NK-92 treated with Interleukin-12 subunit alpha and Interleukin-12 subunit beta, amount 100 ng/mL, for 24 hours (cell line): ENCODE results near the gene TRAT1.
"Not testable (repeated sequence)": the region's sequence is repeated elsewhere in the genome, so short reads cannot be mapped to it uniquely, and the experiment has no call there.

Experiments
- DNase-seq: peaks from one replicate; lab custom pipeline; 2025; lab: John Stamatoyannopoulos, UW

TRAT1 gene

GRCh38 chr3:108822123-108822897 lies at the start of gene TRAT1:
TRAT1 (plus strand) TSS chr3:108822786; CDS start chr3:108822928, 142 bp downstream.
- DNase-seq, result no peak

- DNase-seq, result no peak
Observed at GRCh38 chr3:108775649-108776048, 46.9 kb upstream of the TRAT1 start.

- no peak for DNase-seq
Observed at GRCh38 chr3:108779496-108779895, 43.1 kb upstream of the TRAT1 start.

GRCh38 chr3:108780235-108780634 lies 42.4 kb upstream of the TRAT1 start:
- no peak for DNase-seq

DNA sequence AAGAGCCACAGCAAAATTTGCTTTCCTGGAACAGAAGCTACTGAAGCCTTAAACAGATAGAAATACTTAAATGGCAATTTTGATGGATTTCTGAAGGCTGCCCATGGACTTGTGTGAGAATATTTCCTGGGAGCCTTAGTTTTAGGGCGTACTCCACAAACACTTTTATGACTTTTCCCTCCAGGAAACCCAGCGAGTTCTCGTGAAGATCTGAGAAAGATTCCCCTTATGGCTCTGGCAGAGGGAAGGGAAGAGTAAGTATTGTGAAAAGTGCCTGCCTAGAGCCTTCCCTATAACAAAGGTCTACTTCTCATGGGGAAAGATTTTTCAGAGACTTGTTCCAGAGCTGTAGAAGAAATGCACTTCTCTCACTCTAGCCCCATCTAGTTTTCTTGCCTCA lies 31.1 kb upstream of the TRAT1 start:
- DNase-seq, result no peak

- DNase-seq, result no peak
Observed at GRCh38 chr3:108804437-108804836, 18.1 kb upstream of the TRAT1 start.

DNA sequence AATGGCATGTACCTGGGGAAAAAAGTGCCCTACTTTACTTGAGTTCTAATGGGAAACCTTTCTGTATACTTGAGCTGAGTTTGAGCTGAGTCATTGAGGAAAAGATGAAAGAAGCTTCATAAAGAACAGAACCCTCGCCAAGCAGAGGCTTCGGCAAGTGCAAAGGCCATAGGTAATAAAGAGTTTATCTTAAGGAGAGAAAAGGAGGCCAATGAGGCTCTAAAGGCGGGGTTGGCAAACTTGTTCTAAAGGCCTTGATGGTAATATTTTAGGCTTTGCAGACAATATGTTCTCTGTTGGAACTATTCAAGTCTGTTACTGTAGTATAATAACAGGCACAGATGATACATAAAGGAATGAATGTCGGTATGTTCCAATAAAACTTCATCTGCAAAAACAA lies 17.6 kb upstream of the TRAT1 start:
- no peak for DNase-seq

DNA sequence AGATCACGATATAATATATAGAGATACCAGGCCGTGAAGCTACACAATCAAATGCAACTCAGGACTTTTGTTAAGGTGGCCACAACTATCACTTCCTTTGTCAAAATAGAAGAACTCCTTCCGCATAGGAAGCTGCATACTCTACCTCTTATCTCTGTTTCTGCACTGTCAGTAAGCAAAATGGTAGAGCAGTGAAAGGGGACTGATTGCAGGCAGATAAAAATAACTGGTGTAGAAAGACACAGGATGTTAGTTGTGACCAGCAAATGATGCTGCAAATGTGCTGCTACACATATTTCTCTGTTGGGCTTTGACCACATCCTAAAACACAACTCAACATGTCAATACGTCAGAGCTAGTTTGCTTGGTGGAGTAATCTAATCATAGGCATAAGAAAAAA lies 16.3 kb upstream of the TRAT1 start:
- DNase-seq, result peak; percentile 15

DNA sequence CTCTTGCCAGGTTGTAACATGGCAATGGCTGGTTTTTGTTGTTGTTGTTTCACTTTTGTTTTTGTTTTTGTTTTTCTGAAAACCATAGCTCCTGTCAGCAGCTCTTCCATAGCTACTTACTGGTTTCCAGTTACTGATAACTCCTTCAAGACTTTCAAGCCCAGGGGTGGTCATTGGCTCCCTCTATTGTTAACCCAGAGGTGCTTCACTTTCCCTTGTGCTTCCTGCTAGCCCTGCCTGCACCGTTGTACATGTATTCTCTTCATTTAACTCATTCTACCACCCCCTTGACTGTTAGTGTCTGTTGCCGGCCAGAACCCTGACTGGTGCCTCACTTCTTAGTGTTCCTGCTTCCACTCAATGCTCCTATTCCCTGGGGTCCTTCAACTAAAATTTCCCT lies 4.2 kb upstream of the TRAT1 start:
- DNase-seq, result peak; percentile 42

DNA sequence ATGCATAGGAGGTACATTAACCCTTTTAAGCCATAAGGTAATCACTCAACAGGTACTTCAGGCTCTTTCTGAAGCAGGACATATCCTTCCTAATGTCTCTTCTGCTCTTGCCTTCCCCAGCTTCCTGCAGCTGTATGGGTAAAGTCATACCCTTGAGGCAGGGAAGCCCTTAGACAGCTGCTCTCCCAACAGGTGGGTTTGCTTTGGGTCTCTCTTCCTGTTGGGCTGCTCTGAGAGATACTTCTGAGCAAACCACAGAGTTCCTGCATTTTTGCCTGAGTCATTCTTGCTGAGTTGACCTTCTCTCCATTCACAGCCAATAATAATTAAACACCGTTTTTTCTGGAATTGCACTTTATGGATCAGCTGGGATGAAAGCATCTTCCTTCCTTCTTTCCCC lies 2.0 kb upstream of the TRAT1 start:
- no peak for DNase-seq

- no peak for DNase-seq
Observed at GRCh38 chr3:108823227-108823626, 641 bp downstream of the TRAT1 start.

DNA sequence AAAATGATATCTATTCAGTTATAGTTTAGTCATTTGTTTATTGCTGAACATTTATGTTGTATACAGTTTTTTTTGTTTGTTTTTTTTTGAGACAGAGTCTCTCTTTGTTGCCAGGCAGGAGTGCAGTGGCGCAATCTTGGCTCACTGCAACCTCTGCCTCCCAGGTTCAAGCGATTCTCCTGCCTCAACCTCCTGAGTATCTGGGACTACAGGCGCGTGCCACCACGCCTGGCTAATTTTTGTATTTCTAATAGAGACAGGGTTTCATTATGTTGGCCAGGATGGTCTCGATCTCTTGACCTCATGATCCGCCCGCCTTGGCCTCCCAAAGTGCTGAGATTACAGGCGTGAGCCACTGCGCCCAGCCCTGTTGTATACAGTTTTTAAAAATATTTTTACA lies 1.2 kb downstream of the TRAT1 start:
- not testable (repeated sequence) for DNase-seq

DNA sequence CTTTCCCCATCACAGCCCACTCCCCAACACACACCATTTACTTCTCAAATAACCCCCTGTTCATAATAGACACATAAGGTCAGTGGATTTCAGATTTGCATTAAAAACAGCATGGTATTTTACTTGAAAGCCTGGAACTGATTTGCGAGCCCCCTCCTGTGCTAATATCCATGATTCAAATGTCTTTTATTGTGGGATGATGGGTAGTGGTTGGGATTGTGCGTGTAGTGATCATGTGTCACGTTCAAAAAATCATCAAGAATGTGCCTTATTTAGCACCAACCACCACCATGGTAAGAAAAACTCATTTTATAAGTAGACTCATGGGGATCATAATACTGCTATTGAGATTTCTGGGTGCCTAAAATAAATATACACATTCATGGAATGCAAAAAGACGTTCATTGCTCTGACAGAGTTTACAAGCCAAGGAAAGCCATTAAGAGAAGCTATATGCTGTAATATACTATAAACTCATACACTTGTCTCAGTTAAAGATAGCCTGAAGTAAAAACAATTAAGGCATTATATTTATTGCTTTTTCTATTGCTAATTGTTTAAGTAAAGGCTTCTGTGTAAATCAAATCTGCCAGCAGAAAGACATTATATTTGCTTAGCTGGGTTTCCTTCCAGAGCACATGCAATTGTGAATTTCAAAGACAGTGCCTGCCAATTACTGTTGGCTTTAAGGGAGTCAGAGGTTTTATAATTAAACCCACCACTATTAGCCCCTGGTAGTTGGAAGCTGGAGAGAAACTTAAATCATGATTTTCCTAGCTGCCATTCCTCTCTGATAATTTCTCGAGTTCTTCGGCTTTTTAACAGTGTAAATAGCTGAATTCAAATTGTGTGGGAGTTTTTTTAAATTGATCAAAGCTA lies 4.0 kb downstream of the TRAT1 start:
- DNase-seq, result no peak

DNA sequence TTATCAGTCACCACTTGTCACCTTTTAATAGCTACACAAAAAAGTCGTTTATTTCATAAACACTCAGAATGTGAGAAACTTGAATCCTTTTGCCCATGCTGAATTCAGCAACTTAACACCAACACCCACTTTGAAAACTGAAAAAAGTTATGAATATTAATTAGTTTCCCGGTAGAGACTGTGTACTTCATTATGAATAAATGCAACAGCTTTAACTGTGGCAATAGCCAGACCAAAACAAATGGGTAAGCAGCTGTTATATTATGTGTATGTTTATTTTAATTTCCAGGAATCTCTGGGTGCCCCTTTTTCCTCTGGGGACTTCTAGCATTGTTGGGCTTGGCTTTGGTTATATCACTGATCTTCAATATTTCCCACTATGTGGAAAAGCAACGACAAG lies 7.8 kb downstream of the TRAT1 start:
- no peak for DNase-seq

DNA sequence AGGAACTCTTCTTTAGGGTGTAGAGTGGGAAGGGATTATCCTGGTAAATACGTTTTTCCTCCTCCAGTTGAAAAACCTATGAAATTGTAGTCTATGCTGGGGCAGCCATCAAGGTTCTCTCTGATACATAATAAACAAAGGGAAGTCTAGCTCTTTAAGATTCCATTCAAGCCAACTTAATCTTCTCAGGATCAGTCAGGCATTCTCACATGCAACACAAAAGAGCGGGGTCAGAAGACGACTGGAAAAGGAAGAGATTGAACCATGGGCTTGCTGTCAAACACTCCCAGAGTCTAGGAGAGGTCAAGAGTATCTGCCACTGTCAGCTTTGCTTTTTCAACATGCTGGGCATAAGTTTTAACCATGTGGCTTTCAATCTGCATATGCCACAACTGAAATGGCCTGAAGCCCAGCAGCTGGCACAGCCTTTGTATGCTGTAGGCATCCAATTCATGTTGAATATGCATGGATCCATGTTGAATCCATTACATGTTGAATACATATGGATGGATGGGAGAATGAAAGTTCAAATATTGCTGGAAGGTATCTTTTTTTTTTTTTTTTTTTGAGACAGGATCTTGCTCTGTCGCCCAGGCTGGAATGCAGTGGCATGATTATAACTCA lies 8.5 kb downstream of the TRAT1 start:
- no peak for DNase-seq

- no peak for DNase-seq
Observed at GRCh38 chr3:108833611-108834010, 11.0 kb downstream of the TRAT1 start.

DNA sequence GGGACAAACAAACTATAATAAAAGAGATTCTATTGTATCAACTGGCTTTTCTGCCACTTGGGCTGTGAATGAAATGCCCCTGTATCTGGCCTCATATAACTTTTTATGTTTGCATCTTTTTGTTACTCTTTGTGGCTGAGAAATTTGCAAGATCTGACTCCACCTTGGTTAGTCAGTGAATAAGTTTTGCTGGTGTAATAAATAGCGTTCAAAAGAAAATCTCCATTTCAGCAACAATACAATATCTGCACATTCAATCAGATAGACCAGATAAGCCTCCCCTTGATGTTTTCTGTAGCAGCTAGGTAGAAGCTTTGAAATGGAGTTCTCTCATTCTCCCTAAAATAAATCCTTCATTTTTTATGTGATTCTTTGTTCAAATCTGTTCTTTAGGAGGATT lies 12.0 kb downstream of the TRAT1 start:
- DNase-seq, result no peak

- DNase-seq, result no peak
Observed at GRCh38 chr3:108835101-108835500, 12.5 kb downstream of the TRAT1 start.

- DNase-seq, result no peak
Observed at GRCh38 chr3:108838436-108838835, 15.8 kb downstream of the TRAT1 start.

- DNase-seq, result no peak
Observed at GRCh38 chr3:108845709-108846293, 23.2 kb downstream of the TRAT1 start.

DNA sequence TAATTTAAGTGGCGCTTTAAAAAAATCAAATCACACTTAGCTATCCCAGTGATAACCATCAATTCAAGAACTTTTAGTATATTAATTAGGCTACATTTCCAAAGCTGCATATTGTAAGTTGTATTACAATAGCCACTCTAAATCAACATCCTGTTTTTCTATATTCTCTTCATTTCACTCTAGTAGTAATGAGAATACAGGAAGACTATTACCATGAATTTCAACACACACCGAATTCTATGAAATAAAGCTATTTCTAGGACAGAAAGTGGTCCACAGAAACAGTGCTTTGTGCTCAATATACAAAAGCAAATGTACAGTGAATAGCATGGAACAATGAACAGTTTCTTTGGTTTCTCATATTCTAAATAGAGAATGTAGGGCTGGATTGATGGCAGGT lies 24.6 kb downstream of the TRAT1 start:
- DNase-seq, result no peak

- DNase-seq, result no peak
Observed at GRCh38 chr3:108849075-108849474, 26.5 kb downstream of the TRAT1 start.
